ENCODE measurements around the gene SEPTIN10.

- TF ChIP-seq POLR2A (IDR thresholded peaks at IDR 0.05) (no peak), CTCF (IDR thresholded peaks at IDR 0.05) (no peak), EP300 (IDR thresholded peaks at IDR 0.05; ENCODE audit: low read depth) (no peak), POLR2AphosphoS5 (IDR thresholded peaks at IDR 0.05) (peak in 1 of 3 donors; percentile 49)
Observed at GRCh38 chr2:109558076-109558882, 55.5 kb downstream of the SEPTIN10 start.
